HepG2 (cell line): ENCODE data around the gene CDR2L. TPM values are rescaled to one million over a fixed set of nuclear protein-coding genes. Genes with fewer than 3 reads are reported as not detected.

Experiments used
- ATAC-seq: fragments of 200-7000 bp; cut with Tn5 transposase; 3 replicates; pipeline ENCODE4 v1.9.1; 2020; ENCODE audit warnings: mild to moderate bottlenecking, moderate library complexity
- BruUV-seq: library from RNA; stranded (reverse); fragments of 400-500 nt; replicated peaks from 2 replicates; lab custom pipeline; 2021; lab: Mats Ljungman, UMichigan
- CTCF ChIA-PET: fragments of 300-600 bp; formaldehyde crosslinking; extraction: SDS; loops from one replicate; lab custom pipeline; 2021; ENCODE audit warnings: low total read pairs, inconsistent platforms, low intra/inter-chr PET ratio; lab: Yijun Ruan, JAX
- POLR2A ChIA-PET: fragments of 350-600 bp; sonication (Branson Sonifier 250); formaldehyde crosslinking; loops from one replicate; lab custom pipeline; 2020; ENCODE audit warnings: antibody characterized with exemption, inconsistent platforms; lab: Yijun Ruan, JAX
- DNase-seq: peaks from one replicate; pipeline ENCODE4 v3.0.0-alpha.2; 2015; ENCODE audit warnings: low spot score
- FAIRE-seq: peaks from 3 replicates; lab custom pipeline; 2011; peaks lifted over from hg19 to GRCh38; lab: Jason Lieb, UNC
- H2AFZ ChIP-seq: one replicate; pipeline ENCODE4 v1.6.1; 2011; ENCODE audit warnings: low read length, inconsistent platforms
- H3K27ac ChIP-seq: fragments of 300-600 bp; 3 replicates; pipeline ENCODE4 v1.8.0; 2011; ENCODE audit warnings: mixed run types, mild to moderate bottlenecking, mixed read lengths, low read length, inconsistent platforms; ENCODE audit not compliant: insufficient read depth; ENCODE audit errors: extremely low read length
- H3K27me3 ChIP-seq, 2 experiments: fragments of 200-600 bp in 1 of 2; 2 replicates in 1 of 2; 3 replicates in 1 of 2; pipeline versions ENCODE4 v1.6.0 to v1.8.0; 2011; ENCODE audit warnings: low read length in 2 of 2, mild to moderate bottlenecking in 2 of 2, moderate library complexity in 2 of 2, inconsistent platforms in 1 of 2; ENCODE audit not compliant: insufficient read depth in 2 of 2, control insufficient read depth in 1 of 2
- H3K36me3 ChIP-seq, 2 experiments: fragments of 200-600 bp in 1 of 2; replicated peaks in 1 of 2; 2 replicates in 1 of 2; 3 replicates in 1 of 2; pipeline versions ENCODE4 v1.5.1 to v1.8.0; 2011; ENCODE audit warnings: low read length in 2 of 2, inconsistent platforms in 1 of 2; ENCODE audit not compliant: insufficient read depth in 2 of 2, control insufficient read depth in 1 of 2
- H3K4me1 ChIP-seq: 2 replicates; pipeline ENCODE4 v1.5.1; 2012; ENCODE audit warnings: low read length, inconsistent platforms; ENCODE audit not compliant: insufficient read depth
- H3K4me2 ChIP-seq: 2 replicates; pipeline ENCODE4 v1.6.0; 2011; ENCODE audit warnings: low read depth, low read length, inconsistent platforms
- H3K4me3 ChIP-seq, 3 experiments: fragments of 200-600 bp in 1 of 3; sonication (generic), shearing (Covaris generic) in 1 of 3; replicated peaks in 1 of 3; 2 replicates each; pipeline ENCODE4 v1.5.1; 2011 to 2016; ENCODE audit warnings: low read length in 3 of 3, inconsistent platforms in 2 of 3, low read depth in 2 of 3, mild to moderate bottlenecking in 2 of 3, control low read depth in 1 of 3, mixed read lengths in 1 of 3; ENCODE audit not compliant: insufficient read depth in 1 of 3
- H3K79me2 ChIP-seq: one replicate; pipeline ENCODE4 v1.6.1; 2011; ENCODE audit warnings: low read length, inconsistent platforms; ENCODE audit not compliant: insufficient read depth
- H3K9ac ChIP-seq: 2 replicates; pipeline ENCODE4 v1.6.0; 2011; ENCODE audit warnings: mild to moderate bottlenecking, low read depth, low read length, inconsistent platforms; ENCODE audit not compliant: insufficient read depth
- H3K9me3 ChIP-seq: 2 replicates; pipeline ENCODE4 v1.5.1; 2012; ENCODE audit warnings: mild to moderate bottlenecking, low read length
- H4K20me1 ChIP-seq: 2 replicates; pipeline ENCODE4 v1.6.0; 2011; ENCODE audit warnings: inconsistent platforms, mild to moderate bottlenecking, low read length, moderate library complexity; ENCODE audit not compliant: insufficient read depth
- ATF7 ChIP-seq, 2 experiments: fragments of 450-650 bp in 1 of 2; sonication (generic) in 1 of 2; formaldehyde crosslinking in 1 of 2; IDR thresholded peaks; 2 replicates each; pipeline versions ENCODE4 v1.4.0 to v1.6.1; 2016 to 2020; ENCODE audit warnings: antibody characterized with exemption in 1 of 2, mild to moderate bottlenecking in 1 of 2, missing genetic modification reagents in 1 of 2
- GATAD1 ChIP-seq: IDR thresholded peaks from 2 replicates; pipeline ENCODE4 v1.6.1; 2016; ENCODE audit warnings: missing genetic modification reagents, missing compliant biosample characterization
- HDAC6 ChIP-seq: fragments of 200-600 bp; sonication (generic); IDR thresholded peaks from 2 replicates; pipeline ENCODE4 v1.7.0; 2017; ENCODE audit warnings: mild to moderate bottlenecking, antibody characterized with exemption, low read length, low read depth
- HOXA5 ChIP-seq: sonication (generic); formaldehyde crosslinking; IDR thresholded peaks from 2 replicates; pipeline ENCODE4 v1.4.0; 2020; ENCODE audit warnings: missing genetic modification reagents
- MXI1 ChIP-seq: IDR thresholded peaks from 3 replicates; pipeline ENCODE4 v1.6.1; 2012; ENCODE audit warnings: low read depth, low read length, inconsistent platforms, borderline replicate concordance
- NCOA1 ChIP-seq: sonication (generic); formaldehyde crosslinking; IDR thresholded peaks from 2 replicates; pipeline ENCODE4 v1.9.0; 2021; ENCODE audit warnings: missing genetic modification reagents
- STAG1 ChIP-seq: sonication (generic); formaldehyde crosslinking; IDR thresholded peaks from 2 replicates; pipeline ENCODE4 v1.4.0; 2020; ENCODE audit warnings: missing genetic modification reagents
- ZNF33A ChIP-seq: sonication (generic); formaldehyde crosslinking; IDR thresholded peaks from 2 replicates; pipeline ENCODE4 v1.5.1; 2020; ENCODE audit warnings: missing genetic modification reagents, mild to moderate bottlenecking, moderate library complexity, borderline replicate concordance
- ZNF354B ChIP-seq: sonication (generic); formaldehyde crosslinking; IDR thresholded peaks from 2 replicates; pipeline ENCODE4 v1.8.0; 2022; ENCODE audit warnings: mild to moderate bottlenecking, missing genetic modification reagents
- ZNF432 ChIP-seq: sonication (generic); formaldehyde crosslinking; IDR thresholded peaks from 2 replicates; pipeline ENCODE4 v1.5.0; 2020; ENCODE audit warnings: missing genetic modification reagents, mild to moderate bottlenecking, borderline replicate concordance
- ZNF878 ChIP-seq: sonication (generic); formaldehyde crosslinking; IDR thresholded peaks from 2 replicates; pipeline ENCODE4 v1.8.1; 2023; ENCODE audit warnings: mild to moderate bottlenecking, missing genetic modification reagents, moderate library complexity
- WGBS: methylation state at CpG from one replicate; pipeline ENCODE4 v1.1.6; 2017; ENCODE audit warnings: low lambda C conversion rate; 5-methylcytosine and 5-hydroxymethylcytosine counted together
- in situ Hi-C: cut with HindIII; loops from 2 replicates; pipeline ENCODE4 v1.10.0; 2017; ENCODE audit warnings: low pct_unique_long_range_greater_than_20kb; ENCODE audit not compliant: extremely low pct_ligation_motif_present
- intact Hi-C: fragments of 100-400 bp; cut with micrococcal nuclease; formaldehyde crosslinking; loops from one replicate; pipeline ENCODE4 v1.10.0; 2022; ENCODE audit not compliant: unreplicated experiment
- polyA plus RNA-seq, 8 experiments: library from polyadenylated mRNA; depleted of rRNA in 3 of 8; stranded (reverse) in 7 of 8; unstranded in 1 of 8; fragments of >200 nt; fragmentation: Illumina TruSeq in 4 of 8; extraction: Trizol in 4 of 8; gene quantifications; 2 replicates each; pipeline versions ENCODE4 v1.2.1 to v1.2.3, GENCODE V29; 2011 to 2016; ENCODE audit warnings: low read depth in 4 of 8, missing spikeins in 1 of 8, mixed read lengths in 1 of 8; ENCODE audit not compliant: insufficient read depth in 1 of 8
- total RNA-seq, 5 experiments: library from RNA; depleted of rRNA; stranded (reverse); fragments of >200 nt; fragmentation: Illumina TruSeq; extraction: Trizol; gene quantifications; 2 replicates each; pipeline ENCODE4 v1.2.3, GENCODE V29; 2016; ENCODE audit warnings: low read depth in 1 of 5
- TF ChIP-seq, protein P1 (sequence below): sonication (generic); formaldehyde crosslinking; IDR thresholded peaks from 2 replicates; pipeline ENCODE4 v1.8.1; 2023; ENCODE audit warnings: mild to moderate bottlenecking, missing genetic modification reagents
- TF ChIP-seq, protein P2 (sequence below): sonication (generic); formaldehyde crosslinking; IDR thresholded peaks from 2 replicates; pipeline ENCODE4; 2020; ENCODE audit warnings: missing genetic modification reagents, mild to moderate bottlenecking, borderline replicate concordance
- TF ChIP-seq, protein P3 (sequence below): sonication (generic); formaldehyde crosslinking; IDR thresholded peaks from 2 replicates; pipeline ENCODE4 v1.5.0; 2020; ENCODE audit warnings: mild to moderate bottlenecking, missing genetic modification reagents, moderate library complexity
- TF ChIP-seq, protein P4 (sequence below): IDR thresholded peaks from 2 replicates; pipeline ENCODE4 v1.6.1; 2016

The CDR2L gene
- total and polyA plus RNA-seq, 2 of the 13 experiments (the other 11 are each of a cell fraction or from before 2014, with no cell fraction given) = 1.9 to 2.1 TPM

DNA sequence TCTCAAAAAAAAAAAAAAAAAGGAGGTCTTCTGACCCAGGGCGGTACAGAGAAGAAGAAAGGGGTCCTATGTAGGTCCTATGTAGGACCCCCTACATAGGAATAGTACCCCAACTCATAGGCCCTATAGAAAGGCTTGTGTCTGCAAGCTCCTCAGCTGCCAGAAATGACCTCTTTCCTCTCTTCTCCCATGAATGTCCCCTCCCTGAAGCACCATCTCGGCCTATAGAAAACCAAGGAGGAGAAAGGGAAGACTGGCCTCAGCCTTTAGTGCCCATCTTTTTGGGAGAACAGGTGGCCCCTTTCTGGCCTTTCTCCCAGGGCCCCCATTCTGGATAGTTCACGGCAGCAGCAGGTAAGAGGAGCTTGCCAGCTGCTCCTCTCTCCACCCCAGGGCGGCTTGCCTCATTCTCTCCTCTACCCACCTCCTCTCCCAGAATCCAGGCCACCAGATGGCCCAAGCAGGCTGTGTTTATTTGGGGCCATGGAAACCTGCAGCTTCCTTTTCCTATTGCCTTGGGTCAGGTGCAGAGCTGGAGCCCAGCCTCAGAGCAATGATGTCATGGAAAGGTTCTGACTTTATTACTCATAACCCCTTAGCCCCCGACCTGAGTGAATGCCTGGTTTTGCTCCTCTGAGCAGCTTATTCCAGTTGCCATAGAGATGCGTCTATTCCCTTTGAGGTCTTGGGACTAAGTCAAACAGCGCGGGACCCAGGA lies 23.4 kb downstream of the CDR2L start:
- Histone ChIP-seq H3K4me1 (peaks cover 28% of the 10 kb centered on the region), H2AFZ (no peak overlapping the region), H3K4me2 (peak overlapping the region; percentile 94), H4K20me1 (no peaks in the 10 kb centered on the region), H3K9ac (no peak overlapping the region), H3K4me3 (peak overlapping the region in 1 of 3 experiments; percentile 96; a peak in 1 of 6 replicates), H3K36me3 (peaks cover 0 to 3% of the 10 kb centered on the region in 2 experiments; a peak in 1 of 5 replicates), H3K27me3 (no peaks in the 10 kb centered on the region; a peak in 2 of 5 replicates), H3K27ac (no peak overlapping the region), H3K79me2 (peaks cover 14% of the 10 kb centered on the region), H3K9me3 (no peaks in the 10 kb centered on the region)
- in situ Hi-C loops (no loop called here), intact Hi-C loops (no loop called here)
- no TSS peak for BruUV-seq
- FAIRE-seq = no peak
- ChIA-PET POLR2A (interaction anchor here (0.6 to 4.3 kb wide), 14 partner anchors 14 to 383 kb away, joined by 3 to 94 read pairs (median 16); partner anchors contain the start of genes CDR2L, HID1 and NUP85), CTCF (no interaction called here)
- WGBS = 55% methylated on average over 8 of the region's 8 CpGs
- peak; percentile 68 for DNase-seq
- ATAC-seq = no peak
- TF ChIP-seq ZNF878 (CRISPR knock-in tag) = peak; percentile 23; the same call in 1 of the 2 replicates
- TF ChIP-seq ZNF33A (CRISPR knock-in tag) = no peak
- TF ChIP-seq ZNF354B (CRISPR knock-in tag) = 0 out of 2 replicates have a peak, but pooled peaks have one; percentile 48
- TF ChIP-seq, protein P1, sequence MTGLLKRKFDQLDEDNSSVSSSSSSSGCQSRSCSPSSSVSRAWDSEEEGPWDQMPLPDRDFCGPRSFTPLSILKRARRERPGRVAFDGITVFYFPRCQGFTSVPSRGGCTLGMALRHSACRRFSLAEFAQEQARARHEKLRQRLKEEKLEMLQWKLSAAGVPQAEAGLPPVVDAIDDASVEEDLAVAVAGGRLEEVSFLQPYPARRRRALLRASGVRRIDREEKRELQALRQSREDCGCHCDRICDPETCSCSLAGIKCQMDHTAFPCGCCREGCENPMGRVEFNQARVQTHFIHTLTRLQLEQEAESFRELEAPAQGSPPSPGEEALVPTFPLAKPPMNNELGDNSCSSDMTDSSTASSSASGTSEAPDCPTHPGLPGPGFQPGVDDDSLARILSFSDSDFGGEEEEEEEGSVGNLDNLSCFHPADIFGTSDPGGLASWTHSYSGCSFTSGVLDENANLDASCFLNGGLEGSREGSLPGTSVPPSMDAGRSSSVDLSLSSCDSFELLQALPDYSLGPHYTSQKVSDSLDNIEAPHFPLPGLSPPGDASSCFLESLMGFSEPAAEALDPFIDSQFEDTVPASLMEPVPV (CRISPR knock-in tag) = 0 out of 2 replicates have a peak, but pooled peaks have one; percentile 31
- no peak for TF ChIP-seq ZNF432 (CRISPR knock-in tag)
- no peak for TF ChIP-seq GATAD1
- no peak for TF ChIP-seq HOXA5
- TF ChIP-seq NCOA1 (CRISPR knock-in tag) = no peak
- peak; percentile 86 for TF ChIP-seq ATF7 (IDR thresholded peaks at IDR 0.05)
- TF ChIP-seq ATF7 (CRISPR knock-in tag; IDR thresholded peaks at IDR 0.05) = 0 out of 2 replicates have a peak, but pooled peaks have one; percentile 36
- peak; percentile 47; the same call in 1 of the 3 replicates for TF ChIP-seq MXI1
- peak; percentile 61 for TF ChIP-seq STAG1 (CRISPR knock-in tag)
- no peak for TF ChIP-seq HDAC6
- TF ChIP-seq, protein P2, sequence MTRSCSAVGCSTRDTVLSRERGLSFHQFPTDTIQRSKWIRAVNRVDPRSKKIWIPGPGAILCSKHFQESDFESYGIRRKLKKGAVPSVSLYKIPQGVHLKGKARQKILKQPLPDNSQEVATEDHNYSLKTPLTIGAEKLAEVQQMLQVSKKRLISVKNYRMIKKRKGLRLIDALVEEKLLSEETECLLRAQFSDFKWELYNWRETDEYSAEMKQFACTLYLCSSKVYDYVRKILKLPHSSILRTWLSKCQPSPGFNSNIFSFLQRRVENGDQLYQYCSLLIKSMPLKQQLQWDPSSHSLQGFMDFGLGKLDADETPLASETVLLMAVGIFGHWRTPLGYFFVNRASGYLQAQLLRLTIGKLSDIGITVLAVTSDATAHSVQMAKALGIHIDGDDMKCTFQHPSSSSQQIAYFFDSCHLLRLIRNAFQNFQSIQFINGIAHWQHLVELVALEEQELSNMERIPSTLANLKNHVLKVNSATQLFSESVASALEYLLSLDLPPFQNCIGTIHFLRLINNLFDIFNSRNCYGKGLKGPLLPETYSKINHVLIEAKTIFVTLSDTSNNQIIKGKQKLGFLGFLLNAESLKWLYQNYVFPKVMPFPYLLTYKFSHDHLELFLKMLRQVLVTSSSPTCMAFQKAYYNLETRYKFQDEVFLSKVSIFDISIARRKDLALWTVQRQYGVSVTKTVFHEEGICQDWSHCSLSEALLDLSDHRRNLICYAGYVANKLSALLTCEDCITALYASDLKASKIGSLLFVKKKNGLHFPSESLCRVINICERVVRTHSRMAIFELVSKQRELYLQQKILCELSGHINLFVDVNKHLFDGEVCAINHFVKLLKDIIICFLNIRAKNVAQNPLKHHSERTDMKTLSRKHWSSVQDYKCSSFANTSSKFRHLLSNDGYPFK (CRISPR knock-in tag) = peak; percentile 16; the same call in 1 of the 2 replicates
- TF ChIP-seq, protein P3, sequence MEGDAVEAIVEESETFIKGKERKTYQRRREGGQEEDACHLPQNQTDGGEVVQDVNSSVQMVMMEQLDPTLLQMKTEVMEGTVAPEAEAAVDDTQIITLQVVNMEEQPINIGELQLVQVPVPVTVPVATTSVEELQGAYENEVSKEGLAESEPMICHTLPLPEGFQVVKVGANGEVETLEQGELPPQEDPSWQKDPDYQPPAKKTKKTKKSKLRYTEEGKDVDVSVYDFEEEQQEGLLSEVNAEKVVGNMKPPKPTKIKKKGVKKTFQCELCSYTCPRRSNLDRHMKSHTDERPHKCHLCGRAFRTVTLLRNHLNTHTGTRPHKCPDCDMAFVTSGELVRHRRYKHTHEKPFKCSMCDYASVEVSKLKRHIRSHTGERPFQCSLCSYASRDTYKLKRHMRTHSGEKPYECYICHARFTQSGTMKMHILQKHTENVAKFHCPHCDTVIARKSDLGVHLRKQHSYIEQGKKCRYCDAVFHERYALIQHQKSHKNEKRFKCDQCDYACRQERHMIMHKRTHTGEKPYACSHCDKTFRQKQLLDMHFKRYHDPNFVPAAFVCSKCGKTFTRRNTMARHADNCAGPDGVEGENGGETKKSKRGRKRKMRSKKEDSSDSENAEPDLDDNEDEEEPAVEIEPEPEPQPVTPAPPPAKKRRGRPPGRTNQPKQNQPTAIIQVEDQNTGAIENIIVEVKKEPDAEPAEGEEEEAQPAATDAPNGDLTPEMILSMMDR (CRISPR knock-in tag) = peak; percentile 54
- TF ChIP-seq, protein P4, sequence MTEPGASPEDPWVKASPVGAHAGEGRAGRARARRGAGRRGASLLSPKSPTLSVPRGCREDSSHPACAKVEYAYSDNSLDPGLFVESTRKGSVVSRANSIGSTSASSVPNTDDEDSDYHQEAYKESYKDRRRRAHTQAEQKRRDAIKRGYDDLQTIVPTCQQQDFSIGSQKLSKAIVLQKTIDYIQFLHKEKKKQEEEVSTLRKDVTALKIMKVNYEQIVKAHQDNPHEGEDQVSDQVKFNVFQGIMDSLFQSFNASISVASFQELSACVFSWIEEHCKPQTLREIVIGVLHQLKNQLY (CRISPR knock-in tag) = no peak
